GM23248 (cell line): ENCODE data around the gene TRMT1.

Source experiments
- EZH2 ChIP-seq: fragments of 200-600 bp; sonication (generic); IDR thresholded peaks from 2 replicates; pipeline ENCODE4 v1.6.1; 2018; ENCODE audit warnings: antibody characterized with exemption, mild to moderate bottlenecking; ENCODE audit not compliant: insufficient read depth, poor library complexity, severe bottlenecking
- EZH2phosphoT487 ChIP-seq: fragments of 200-600 bp; sonication (generic); IDR thresholded peaks from 2 replicates; pipeline ENCODE4 v1.6.1; 2018; ENCODE audit warnings: antibody characterized with exemption, moderate library complexity, mild to moderate bottlenecking, low read depth; ENCODE audit not compliant: insufficient read depth

DNA sequence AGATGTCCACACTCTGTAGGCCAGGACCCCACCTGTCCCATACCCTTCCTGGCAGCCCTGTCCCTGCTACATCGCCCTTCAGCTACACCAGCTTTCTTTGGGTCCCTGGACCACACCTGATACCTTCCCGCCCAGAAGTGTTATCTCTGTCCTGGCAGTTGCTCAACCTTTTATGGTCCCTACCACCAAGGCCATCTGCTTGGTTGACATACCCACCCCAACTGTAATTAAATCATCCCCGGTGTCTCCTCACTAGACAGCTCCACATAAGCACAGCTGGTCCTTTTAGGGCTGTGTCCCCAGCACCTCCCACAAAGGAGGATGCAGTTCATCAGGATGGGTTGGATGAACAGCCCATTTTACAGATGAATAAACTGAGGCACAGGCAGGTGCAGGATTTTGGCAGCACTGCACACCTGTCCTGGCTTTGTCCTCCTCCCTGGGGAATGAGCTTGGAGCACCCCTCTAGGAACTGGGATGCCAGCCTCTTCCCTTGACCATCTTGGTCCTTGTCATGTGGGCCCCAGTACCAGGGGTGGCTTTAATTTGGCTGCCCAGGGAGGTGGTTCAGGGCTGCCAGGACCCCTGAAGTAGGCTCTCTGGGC, 14.4 kb upstream of the TRMT1 start:
- TF ChIP-seq EZH2 (no peak), EZH2phosphoT487 (no peak)
